NCI-H1930 (cell line): ENCODE data around the gene C12orf43.
A peak's percentile ranks its signal among the peaks of the same experiment; 100 is the strongest.
"Not testable (repeated sequence)": the region's sequence is repeated elsewhere in the genome, so short reads cannot be mapped to it uniquely, and the experiment has no call there.

Source experiments
- DNase-seq, 2 experiments: peaks; one replicate each; lab custom pipeline; 2025; lab: John Stamatoyannopoulos, UW

C12orf43 gene, protein sequence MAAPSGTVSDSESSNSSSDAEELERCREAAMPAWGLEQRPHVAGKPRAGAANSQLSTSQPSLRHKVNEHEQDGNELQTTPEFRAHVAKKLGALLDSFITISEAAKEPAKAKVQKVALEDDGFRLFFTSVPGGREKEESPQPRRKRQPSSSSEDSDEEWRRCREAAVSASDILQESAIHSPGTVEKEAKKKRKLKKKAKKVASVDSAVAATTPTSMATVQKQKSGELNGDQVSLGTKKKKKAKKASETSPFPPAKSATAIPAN

DNA sequence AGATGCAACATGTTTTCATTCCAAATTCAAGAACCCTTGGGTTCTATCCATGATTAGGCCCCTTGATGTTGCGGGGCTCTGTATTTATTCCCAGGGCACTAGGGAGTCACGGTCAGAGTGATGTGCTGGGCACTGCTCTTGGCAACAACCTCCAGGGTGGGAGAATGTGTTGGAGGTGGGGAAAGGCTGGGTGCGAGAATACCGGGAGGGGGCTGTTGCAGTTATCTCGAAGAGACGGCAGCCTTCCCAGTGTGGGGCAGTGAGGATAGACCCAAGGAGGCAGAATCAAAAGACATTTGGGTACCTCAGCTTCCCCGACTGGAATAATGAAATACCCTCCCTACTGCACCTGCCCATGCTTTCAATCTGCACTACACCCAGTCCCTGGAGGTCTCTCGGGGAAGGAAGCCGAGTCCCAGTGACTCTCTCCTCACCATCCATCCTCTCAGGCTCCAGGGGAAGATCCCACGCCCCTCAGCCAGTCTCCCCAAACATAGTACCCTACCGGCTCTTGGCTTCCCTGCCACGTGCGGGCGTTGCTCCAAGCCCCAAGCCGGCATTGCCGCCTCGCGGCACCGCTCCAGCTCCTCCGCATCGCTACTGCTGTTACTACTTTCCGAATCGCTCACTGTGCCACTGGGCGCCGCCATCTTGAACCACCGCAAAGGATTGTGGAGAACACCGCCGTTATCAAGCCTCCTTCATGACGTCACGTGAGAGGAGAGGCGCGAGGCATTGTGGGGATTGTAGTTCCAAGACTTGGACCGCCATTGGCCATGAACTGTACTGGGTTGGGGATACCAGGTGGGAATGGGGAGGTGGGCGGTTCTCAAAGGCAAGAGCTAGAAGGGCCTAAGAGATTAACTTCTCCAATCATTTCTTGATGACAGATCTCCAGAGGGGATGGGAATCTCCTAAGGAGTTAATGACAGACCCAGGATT, at the start of gene C12orf43:
Gene C12orf43 (minus strand): TSS at position 663 of the 942 bp plus-strand sequence. CDS start 13 bp downstream, at position 650.
- DNase-seq = peak; percentile 87 to 91

DNA sequence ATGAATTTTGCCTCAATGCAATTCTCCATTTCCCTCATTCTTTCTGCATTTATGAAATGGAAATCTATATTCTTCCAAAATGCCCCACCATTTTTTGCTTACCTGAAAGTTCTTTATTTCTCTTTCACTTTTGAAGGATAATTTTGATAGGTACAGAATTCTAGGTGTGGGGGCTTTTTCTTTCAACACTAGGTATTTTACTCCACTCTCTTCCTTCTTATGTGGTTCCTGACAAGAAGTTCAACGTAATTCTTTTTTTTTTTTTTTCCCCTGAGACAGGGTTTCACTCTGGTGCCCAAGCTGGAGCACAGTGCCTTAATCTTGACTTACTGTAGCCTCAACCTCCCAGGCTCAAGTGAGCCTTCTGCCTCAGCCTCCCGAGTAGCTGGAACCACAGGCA, 49.1 kb upstream of the C12orf43 start:
- DNase-seq = no peak

DNA sequence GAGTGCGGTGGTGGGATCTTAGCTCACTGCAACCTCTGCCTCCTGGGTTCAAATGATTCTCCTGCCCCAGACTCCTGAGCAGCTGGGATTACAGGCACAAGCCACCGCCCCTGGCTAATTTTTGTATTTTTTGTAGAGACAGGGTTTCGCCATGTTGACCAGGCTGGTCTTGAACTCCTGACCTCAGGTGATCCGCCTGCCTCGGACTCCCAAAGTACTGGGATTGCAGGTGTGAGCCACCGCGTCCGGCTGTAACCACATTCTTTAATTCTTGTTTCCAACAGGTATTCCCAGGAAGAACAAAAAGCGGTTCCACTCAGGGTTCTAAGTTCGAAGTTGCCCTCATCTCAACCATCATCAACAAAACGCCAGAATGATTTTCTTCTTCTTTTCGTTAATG, 48.3 kb upstream of the C12orf43 start:
- not testable (repeated sequence) for DNase-seq

DNA sequence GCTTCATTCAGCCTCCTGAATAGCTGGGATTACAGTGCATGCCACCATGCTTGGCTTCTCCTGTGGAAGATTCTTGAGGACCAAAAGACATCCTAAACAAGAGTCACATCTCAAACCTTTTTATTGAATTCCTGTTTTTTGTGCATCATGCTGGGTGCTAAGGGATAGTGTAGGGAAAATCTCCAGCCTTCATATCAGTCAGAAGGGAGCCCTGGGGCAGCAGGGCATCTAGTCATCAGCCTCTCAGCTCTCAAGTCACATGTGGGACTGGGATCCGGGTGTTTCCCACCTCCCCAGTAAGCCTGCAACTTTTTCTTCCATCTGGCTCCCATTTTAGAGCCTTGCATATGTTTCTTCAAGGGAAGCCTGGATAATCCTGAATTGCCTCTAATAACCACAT, 47.8 kb upstream of the C12orf43 start:
- no peak for DNase-seq

DNA sequence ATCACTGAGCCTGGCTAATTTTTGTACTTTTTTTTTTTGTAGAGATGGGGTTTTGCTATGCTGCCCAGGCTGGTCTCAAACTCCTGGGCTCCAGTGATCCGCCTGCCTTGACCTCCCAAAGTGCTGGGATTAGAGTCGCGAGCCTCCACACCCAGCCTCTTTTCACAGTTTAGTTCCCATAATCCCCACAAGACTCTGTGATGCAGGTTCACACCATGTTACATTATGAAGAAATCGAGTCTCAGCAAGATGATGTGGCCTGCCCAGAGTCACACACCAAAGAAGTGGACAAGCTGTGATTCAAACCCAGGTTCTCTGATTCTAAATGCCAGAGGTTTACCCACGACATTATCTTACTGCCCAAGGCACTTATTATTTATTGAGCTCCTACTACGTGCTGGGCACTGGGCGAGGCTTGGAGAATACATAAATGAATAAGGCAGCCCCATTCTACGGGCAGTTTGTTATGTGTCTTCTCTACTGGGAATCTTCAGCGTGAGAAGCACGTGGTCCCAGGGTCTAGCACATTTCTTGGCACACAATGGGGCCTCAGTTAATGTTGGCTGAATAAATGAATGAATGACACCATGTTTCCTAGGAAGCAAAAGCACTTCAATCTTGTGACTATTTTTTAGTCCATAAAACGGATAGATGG, 46.2 kb upstream of the C12orf43 start:
- DNase-seq = no peak

DNA sequence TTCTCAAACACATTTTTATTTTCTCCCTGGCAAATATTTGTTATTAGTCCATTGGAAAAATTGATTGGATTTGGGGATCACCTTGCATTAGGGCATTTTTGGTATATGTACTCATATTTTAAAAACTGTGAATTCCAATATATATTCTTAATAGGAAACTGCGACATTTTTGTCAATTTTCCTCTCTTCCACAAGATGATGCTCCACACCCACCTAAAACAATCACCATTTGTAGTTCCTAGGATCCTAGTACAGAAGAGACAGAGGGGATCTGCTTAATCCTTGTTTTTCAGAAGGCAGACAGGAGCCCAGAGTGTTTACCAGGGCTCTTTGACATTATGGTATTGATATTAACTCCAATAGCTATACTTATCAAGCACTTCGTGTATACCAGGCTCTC, 45.5 kb upstream of the C12orf43 start:
- DNase-seq = no peak

DNA sequence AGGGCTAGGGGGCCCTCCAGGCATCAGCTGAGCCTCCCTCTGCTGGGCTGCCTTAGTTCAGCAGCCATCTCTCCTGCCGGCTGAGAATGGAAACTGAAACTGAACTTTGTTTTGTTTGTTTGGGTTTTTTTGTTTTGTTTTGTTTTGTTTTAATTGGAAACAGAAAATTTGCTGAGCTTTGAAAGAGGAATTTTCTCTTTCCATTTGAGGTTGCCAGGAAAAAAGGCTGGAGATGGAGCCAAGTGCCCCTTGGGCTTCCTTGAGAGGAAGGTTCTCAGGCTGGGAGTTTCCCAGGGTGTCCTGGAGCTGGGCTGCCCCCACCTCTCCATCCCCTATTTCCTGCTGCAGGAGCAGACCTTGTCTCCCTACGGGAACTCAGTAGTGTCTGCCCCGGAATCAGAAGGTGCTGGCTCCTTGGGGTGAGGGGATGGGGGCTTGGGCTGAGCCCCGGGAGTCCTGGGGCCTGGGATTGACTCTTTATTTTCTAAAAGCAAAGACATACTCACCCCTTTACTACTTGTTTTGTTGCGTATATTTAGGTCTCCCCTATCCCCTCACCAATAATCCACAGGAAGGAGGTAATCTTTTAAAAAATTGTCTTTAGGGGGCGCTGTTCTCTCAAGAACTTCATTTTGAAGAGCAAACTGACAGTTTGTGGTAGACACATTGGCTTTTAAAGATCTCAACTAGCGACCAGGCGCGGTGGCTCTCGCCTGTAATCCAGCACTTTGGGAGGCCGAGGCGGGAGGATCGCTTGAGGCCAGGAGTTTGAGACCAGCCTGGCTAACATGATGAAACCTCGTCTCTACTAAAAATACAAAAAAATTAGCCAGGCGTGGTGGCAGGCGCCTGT, 44.1 kb upstream of the C12orf43 start:
- peak in 1 of 2 experiments; percentile 40 for DNase-seq

DNA sequence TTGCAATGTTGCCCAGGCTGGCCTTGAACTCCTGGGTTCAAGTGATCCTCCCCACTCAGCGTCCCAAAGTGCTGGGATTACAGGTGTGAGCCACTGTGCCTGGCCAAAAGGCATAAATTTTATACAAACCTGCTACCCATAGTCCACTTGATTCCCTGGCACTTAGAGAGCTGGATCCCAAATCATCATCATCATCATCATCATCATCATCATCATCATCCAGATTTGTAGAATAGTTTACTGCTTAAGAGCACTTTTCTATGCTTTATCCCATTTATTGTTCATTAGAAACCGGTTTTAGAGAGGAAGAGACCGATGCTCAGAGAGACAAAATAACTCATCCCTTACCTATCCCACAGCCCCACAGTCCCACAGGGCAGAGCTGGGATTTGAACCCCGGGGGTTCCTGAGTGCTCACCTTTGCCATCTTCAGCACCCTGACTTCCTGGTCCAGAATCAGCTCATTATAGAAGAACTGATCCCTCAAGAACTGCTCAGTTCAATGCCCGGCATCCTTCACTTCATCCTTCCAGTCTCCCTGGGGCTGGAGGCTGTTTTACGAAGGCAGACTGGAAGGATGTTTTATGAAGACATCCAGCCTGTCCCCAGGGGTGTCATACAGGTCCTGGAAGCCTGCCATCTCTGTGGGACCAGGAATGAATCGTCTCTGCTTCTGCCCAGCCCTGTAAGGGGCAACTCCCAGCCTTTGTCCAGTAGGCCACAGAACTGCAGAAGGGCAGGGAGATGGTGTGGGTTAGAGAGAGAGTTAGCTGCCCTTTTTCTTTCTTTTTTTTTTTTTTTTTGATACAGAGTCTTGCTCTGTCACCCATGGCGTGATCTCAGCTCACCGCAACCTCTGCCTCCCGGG, 43.0 kb upstream of the C12orf43 start:
- DNase-seq = no peak

DNA sequence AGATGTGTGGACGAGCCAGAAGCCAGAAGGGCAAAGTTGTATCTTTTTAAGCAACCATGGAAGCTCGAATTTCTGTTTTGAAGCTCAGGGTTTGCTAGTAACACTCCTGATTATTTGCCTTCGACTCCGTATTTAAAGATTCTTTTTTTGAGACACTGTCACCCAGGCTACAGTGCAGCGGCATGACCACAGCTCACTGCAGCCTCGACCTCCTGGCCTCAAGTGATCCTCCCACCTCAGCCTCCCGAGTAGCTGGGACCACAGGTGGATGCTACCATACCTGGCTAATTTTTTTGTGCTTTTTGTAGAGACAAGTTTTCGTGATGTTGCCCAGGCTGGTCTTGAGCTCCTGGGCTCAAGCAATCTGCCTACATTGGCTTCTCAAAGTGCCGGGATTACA, 41.5 kb upstream of the C12orf43 start:
- no peak for DNase-seq

DNA sequence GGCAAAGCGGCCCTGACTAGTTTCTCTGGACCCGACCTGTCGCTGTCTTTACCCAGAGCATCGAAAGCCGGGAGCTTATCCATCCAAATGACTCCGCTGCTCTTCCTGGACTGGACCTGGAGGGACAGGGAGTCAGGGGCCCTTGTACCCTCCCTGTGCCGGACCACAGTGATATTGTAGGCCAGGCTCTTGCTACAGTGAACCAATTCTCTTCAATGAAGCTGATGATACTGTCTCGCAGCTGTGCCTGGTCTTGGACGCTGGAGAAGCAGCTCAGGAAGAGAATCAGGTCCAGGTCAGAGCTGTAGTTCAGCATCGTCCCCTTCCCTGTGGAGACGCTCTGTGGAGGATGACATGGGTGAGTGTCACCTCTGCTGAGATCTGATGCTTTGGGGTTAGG, 37.4 kb upstream of the C12orf43 start:
- DNase-seq = no peak

DNA sequence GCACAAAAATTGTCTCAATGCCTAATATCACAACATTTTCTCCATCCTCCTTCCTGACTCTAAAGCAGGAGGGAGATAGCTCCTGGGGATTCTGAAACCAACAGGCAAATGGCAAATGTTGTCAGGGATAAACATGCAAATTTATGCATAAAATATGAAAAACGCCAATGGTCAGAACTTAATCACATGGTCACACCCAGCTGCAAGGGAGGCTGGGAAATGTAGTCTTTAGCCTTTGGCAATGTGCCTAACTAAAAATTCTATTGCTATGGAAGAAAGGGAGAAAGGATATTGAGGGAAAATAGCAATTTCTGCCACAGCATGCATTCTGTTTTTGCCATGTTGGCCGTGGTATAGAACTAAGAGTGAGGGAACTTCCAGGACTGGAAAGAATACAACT, 34.4 kb upstream of the C12orf43 start:
- no peak for DNase-seq

DNA sequence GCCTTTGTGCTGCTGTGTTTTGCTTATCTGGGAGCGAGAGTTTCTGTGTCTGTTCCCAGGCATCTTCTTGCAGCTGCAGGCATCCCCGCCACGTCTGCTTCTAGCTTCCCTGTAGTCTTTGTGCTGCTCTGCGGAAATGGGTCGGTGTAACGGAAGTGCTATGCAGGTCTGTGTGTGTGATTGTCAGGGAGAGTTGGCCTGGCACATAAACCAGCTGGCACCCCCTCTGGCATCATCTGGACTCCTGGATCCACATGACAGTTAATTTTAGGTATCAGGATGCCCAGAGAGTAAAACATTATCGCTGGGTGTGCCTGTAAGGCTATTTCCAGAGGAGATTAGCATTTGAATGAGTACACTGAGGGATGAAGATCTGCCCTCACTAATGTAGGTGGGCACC, 32.2 kb upstream of the C12orf43 start:
- DNase-seq = no peak

DNA sequence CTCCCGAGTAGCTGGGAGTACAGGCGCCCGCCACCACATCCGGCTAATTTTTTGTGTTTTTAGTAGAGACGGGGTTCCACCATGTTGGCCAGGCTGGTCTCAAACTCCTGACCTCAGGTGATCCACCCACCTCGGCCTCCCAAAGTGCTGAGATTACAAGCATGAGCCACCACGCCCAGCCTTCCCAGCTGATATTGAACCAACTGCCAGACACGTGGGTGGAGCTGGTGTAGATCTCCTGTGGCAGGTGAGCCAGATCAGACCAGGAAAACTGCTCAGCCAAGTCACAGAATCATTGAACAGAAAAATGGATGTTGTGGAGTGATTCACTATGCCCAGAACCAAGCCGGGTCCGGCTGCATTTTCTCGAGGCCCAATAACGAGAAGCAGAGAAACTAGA, 31.1 kb upstream of the C12orf43 start:
- DNase-seq = not testable (repeated sequence)

DNA sequence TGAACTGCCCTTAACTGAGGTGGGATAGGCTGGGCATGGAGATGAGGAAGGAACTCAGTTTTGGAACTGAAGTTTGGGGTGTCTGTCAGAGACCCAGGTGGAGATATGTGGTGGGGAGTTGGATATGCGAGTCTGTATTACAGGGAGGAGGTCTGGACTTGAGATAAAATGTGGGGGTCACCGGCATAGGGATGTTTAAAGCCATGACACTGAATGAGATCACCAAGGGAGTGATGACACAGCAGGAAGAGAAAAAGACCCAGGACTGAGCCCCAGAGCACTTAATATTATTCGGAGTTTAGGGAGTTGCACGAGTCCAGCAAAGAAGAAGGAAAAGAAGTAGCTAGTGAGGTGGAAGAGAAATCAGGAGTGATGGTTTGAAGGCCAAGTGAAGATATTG, 26.8 kb upstream of the C12orf43 start:
- no peak for DNase-seq

DNA sequence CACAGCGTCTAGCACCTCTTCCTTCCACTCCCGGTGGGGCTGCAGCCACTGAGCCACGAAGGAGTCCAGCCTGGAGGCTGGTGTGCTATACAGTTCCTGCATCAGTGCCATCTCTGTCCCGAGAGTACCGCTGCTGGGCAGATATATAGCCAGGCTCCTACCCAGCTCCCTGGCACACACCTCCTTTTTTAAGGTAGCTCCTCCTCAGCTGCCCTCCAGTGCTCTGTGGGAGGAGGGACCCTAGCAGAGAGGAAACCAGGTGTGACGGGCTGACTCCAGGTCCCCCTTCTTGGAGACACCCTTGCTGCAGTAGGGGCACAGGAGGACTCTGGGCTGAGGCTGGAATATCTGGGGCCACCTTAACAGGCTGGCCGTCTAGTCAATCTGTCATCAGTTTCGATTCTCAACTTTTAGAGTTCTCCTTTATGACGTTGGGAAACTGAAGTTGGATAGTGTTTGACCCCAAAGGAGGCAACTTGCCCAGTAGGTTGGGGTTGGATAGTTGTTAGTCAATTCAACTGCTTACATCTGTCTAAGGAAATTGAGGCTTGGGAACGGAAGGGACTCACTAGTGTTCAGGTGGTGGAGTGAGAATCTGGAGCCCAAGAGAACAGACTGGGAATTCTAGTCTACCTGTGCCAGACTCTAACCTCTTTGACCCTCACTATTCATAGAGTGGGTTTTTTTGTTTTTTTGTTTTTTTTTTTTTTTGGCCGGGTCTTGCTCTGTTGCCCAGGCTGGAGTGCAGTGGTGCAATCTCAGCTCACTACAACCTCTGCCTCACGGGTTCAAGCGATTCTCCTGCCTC, 22.8 kb upstream of the C12orf43 start, which contains the start of gene OASL:
Gene OASL (minus strand): TSS at position 386 of the 808 bp plus-strand sequence. CDS start 275 bp downstream, at position 111.
- no peak for DNase-seq

DNA sequence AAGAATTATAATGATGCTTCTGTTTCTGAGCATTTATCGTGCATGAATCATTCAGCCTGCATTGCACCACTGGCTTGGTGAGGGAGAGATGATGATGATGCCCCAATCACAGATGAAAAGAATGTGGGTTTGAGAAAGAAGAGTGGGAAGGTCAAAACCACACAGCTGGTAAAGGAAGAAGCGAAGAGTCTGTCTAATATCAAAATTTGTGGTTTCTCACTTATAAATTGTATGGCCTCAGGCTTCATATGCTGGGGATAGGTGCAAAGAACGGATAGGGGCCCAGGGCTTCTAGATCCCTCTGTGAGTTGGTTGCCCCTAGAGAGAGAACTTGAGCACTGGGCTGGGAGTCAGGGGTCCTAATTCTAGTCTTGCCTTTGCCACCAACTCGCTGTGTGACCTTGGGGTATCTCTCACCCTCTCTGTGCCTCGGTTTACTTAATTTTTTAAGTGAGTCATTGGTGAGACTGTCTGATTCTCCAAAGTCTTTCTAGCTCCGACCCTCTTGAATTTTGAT, 20.6 kb upstream of the C12orf43 start:
- DNase-seq = no peak

DNA sequence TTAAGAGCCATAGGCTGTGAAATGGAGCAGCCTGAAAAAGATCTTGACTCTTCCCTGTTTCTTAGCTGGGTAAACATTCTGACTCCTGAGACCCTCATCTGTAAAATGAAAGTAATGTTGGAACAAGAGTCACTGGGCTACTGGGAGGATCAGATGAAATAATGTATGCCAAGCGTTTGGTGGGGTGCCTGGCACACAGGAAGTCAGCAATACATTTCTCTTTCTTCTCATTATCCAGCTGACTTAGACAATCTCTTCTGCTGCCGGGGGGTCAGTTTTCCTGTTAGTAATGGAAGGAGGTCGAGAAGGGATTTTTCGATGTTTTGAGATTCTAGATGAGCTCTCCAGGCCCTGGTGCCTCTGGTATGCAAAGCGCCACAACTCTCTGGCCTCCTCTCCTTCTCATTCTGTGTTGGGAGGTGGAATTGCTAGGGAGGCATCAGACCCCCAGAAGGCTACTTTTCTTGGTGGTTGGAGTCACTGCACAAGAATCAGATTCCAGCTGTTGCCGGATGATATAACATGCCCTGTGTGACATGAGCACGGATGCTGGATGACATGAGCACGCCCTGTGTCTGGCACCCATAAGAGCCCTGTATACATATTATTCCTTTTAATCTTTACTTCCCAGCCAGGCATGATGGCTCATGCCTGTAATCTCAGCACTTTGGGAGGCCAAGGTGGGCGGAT, 18.5 kb upstream of the C12orf43 start:
- no peak for DNase-seq

DNA sequence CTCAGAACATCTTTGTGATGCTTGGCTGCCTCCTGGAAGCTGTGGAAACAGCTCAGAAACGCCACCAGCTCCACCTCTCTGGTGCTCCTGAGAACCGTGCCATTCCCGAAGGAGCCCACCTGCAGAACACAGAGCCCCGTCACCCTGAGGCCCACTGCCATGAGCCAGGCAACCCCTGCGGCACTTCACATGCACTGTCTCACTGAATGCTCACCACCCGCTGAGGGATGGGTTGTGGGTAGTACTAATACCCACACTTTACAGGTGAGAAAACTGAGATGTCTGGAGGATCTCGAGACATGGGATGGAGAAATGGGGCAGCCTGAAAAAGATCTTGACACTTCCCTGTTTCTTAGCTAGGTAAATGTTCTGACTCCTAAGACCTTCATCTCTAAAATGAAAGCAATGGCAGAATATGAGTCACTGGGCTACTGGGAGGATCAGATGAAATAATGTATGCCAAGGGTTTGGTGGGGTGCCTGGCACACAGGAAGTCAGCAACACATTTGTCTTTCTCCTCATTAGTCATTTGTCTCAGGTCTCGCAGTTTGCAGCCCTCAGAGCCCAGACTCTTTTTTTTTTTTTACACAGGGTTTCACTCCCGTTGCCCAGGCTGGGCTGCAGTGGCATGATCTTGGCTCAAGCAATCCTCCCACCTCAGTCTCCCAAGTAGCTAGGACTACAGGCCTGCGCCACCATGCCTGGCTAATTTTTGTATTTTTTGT, 17.5 kb upstream of the C12orf43 start:
- DNase-seq = no peak
